ENCODE data around the gene CDK6.

DNA sequence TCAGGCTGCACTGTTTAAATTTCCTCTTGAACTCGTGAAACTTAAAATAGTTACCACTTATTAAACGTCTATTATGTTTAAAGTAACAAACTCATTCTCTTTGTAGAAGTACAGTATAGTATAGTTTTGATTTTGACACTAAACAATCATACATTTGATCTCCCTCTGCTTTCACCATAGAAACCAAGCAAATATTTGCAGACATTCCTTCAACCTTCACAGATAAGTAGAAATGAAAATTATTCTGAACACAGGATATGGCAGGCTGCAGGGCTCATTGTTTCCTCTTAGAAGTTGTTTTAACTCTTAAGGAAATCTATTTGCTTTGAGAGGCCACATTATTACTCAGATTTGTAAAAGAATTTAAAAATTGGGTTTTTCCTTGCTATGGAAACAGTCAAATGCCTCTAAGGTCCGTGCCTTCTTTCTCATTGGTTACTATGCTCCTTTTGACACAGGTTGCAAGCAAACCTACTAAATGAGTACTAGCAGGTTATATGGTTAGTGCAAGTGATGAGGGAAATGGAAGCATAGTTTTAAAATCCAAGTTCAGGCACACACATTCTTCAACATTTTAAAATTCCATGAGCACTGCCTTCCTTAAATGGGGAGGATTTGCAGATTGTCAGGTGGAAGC is 153.4 kb downstream of the CDK6 start:
- TF ChIP-seq, protein P1, sequence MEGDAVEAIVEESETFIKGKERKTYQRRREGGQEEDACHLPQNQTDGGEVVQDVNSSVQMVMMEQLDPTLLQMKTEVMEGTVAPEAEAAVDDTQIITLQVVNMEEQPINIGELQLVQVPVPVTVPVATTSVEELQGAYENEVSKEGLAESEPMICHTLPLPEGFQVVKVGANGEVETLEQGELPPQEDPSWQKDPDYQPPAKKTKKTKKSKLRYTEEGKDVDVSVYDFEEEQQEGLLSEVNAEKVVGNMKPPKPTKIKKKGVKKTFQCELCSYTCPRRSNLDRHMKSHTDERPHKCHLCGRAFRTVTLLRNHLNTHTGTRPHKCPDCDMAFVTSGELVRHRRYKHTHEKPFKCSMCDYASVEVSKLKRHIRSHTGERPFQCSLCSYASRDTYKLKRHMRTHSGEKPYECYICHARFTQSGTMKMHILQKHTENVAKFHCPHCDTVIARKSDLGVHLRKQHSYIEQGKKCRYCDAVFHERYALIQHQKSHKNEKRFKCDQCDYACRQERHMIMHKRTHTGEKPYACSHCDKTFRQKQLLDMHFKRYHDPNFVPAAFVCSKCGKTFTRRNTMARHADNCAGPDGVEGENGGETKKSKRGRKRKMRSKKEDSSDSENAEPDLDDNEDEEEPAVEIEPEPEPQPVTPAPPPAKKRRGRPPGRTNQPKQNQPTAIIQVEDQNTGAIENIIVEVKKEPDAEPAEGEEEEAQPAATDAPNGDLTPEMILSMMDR (IDR thresholded peaks at IDR 0.05): no peak
- TF ChIP-seq POLR2A (IDR thresholded peaks at IDR 0.05) (no peak), POLR2AphosphoS5 (IDR thresholded peaks at IDR 0.05) (no peak)

Data from transverse colon (tissue), 4 donors.